ENCODE measurements around the gene RAB8A. TPM values are rescaled to one million over a fixed set of nuclear protein-coding genes. Genes with fewer than 3 reads are reported as not detected.

The RAB8A gene
- polyA plus RNA-seq, 3 donors: 109 to 124 (median 114) TPM

DNA sequence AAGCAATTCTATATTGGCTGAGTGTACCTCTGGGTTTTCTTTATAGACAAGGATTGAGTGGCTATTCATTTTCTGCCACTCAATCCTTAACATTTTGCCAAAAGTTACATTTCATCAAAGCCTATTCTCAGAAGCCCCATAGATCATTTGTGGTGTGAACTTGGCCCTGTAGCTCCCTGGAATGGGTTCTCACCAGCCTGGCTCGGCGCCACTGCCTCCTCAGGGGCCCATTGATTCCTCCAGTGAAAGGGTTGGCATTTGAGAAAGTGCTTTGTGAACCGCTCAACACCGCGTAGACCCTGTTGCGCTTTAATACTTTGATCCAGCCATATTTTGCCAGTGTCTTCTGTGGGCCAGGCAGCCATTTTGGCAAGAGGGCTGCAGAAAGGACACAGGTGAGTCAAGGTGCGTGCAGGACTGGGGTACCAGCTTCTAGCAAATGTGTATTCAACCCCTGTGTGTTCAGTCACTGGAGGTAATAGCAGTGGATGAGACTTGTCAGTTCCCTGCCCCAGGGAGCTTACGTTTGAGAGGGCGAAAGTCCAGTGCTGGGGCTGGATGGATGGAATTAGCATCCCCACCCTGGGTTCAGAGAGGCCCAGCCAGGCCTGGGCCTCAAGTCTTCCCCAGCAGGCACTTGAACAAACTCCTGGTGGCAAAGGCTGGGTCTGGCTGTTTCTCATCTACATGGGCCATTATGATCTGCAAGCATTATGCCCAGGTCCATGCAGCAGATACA is 3.8 kb downstream of the RAB8A start:
- Histone ChIP-seq H3K79me2 (ENCODE audit: insufficient read depth, low read length) (peaks cover 70% of the 10 kb centered on the region), H3K9ac (ENCODE audit: insufficient read depth, low read length, poor library complexity, severe bottlenecking) (no peak overlapping the region), H3K27ac (ENCODE audit: low read depth in 1 of 2, low read length in 2 of 2) (peak overlapping the region in 1 of 2 donors; percentile 67), H4K20me1 (ENCODE audit: insufficient read depth, low read length) (peaks cover 4% of the 10 kb centered on the region), H3K36me3 (replicated peaks in 1 of 2; ENCODE audit: control insufficient read depth in 1 of 2, insufficient read depth in 2 of 2, low read length in 2 of 2) (peaks cover 16 to 19% of the 10 kb centered on the region in 2 donors), H3K9me3 (replicated peaks in 1 of 2; ENCODE audit: control insufficient read depth in 1 of 2, insufficient read depth in 1 of 2, low read length in 2 of 2) (no peaks in the 10 kb centered on the region), H3K4me3 (replicated peaks in 1 of 3; ENCODE audit: low read depth in 2 of 3, low read length in 3 of 3) (no peak overlapping the region), H2AFZ (ENCODE audit: insufficient read depth, low read depth, low read length, poor library complexity, severe bottlenecking) (no peak overlapping the region), H3K27me3 (ENCODE audit: control insufficient read depth in 2 of 2, insufficient read depth in 2 of 2, low read length in 2 of 2) (no peaks in the 10 kb centered on the region), H3K4me2 (replicated peaks; ENCODE audit: extremely low read depth, low read length, poor library complexity, severe bottlenecking) (no peak overlapping the region), H3K4me1 (ENCODE audit: control insufficient read depth in 1 of 2, insufficient read depth in 2 of 2, low read length in 2 of 2) (peaks cover 89 to 91% of the 10 kb centered on the region in 2 donors)
- no peak overlapping the region for H3K4me3 Mint-ChIP-seq
- peaks cover 0 to 5% (median 2%) of the 10 kb centered on the region in 3 donors for H3K27me3 Mint-ChIP-seq (ENCODE audit: low read depth in 3 of 3)
- H3K36me3 Mint-ChIP-seq: peaks cover 17 to 48% of the 10 kb centered on the region in 2 donors
- H3K27ac Mint-ChIP-seq: peak overlapping the region in 4 of 7 donors; percentile 37 to 96 (median 77)
- intact Hi-C loops (cut with micrococcal nuclease): loop anchor here in 1 of 2 donors (5.0 kb wide), 1 partner anchor 53 kb away; no protein-coding TSS in a partner anchor
- H3K4me1 Mint-ChIP-seq: peaks cover 74% of the 10 kb centered on the region
- H3K9me3 Mint-ChIP-seq: peaks cover 0 to 3% (median 0%) of the 10 kb centered on the region in 7 donors
- 98% methylated on average over 9 of the region's 9 CpGs for WGBS (ENCODE audit: insufficient coverage)
- no peak for DNase-seq
- TF ChIP-seq, protein P1, sequence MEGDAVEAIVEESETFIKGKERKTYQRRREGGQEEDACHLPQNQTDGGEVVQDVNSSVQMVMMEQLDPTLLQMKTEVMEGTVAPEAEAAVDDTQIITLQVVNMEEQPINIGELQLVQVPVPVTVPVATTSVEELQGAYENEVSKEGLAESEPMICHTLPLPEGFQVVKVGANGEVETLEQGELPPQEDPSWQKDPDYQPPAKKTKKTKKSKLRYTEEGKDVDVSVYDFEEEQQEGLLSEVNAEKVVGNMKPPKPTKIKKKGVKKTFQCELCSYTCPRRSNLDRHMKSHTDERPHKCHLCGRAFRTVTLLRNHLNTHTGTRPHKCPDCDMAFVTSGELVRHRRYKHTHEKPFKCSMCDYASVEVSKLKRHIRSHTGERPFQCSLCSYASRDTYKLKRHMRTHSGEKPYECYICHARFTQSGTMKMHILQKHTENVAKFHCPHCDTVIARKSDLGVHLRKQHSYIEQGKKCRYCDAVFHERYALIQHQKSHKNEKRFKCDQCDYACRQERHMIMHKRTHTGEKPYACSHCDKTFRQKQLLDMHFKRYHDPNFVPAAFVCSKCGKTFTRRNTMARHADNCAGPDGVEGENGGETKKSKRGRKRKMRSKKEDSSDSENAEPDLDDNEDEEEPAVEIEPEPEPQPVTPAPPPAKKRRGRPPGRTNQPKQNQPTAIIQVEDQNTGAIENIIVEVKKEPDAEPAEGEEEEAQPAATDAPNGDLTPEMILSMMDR (IDR thresholded peaks at IDR 0.05): no peak

DNA sequence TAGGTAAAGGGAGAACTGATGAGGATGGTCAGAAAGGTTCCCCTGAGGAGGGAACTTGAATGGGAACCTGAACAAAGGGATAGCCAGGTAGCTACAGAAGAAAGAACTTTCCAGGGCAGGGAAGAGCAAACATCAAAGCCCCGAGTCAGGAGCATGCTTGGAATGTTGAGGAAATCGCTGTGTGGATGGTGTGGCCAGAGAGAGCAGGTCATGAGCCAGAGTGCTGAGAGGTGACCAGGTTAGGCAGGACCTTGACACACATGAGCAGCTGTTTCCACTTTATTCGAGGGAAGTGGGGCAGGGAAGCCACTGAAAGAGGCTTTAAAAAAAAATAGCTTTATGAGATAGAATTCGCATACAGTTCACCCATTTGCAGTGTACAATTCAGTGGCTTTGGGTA is 4.4 kb downstream of the RAB8A start:
- Histone ChIP-seq H3K36me3 (replicated peaks in 1 of 2; ENCODE audit: control insufficient read depth in 1 of 2, insufficient read depth in 2 of 2, low read length in 2 of 2) (peaks cover 17 to 23% of the 10 kb centered on the region in 2 donors), H3K27ac (ENCODE audit: low read depth in 1 of 2, low read length in 2 of 2) (peak overlapping the region; percentile 67 to 96), H3K27me3 (ENCODE audit: control insufficient read depth in 2 of 2, insufficient read depth in 2 of 2, low read length in 2 of 2) (no peaks in the 10 kb centered on the region), H3K4me2 (replicated peaks; ENCODE audit: extremely low read depth, low read length, poor library complexity, severe bottlenecking) (no peak overlapping the region), H3K4me3 (replicated peaks in 1 of 3; ENCODE audit: low read depth in 2 of 3, low read length in 3 of 3) (no peak overlapping the region), H3K9ac (ENCODE audit: insufficient read depth, low read length, poor library complexity, severe bottlenecking) (no peak overlapping the region), H3K79me2 (ENCODE audit: insufficient read depth, low read length) (peaks cover 76% of the 10 kb centered on the region), H3K4me1 (ENCODE audit: control insufficient read depth in 1 of 2, insufficient read depth in 2 of 2, low read length in 2 of 2) (peaks cover 85 to 87% of the 10 kb centered on the region in 2 donors), H3K9me3 (replicated peaks in 1 of 2; ENCODE audit: control insufficient read depth in 1 of 2, insufficient read depth in 1 of 2, low read length in 2 of 2) (no peaks in the 10 kb centered on the region), H4K20me1 (ENCODE audit: insufficient read depth, low read length) (peaks cover 4% of the 10 kb centered on the region), H2AFZ (ENCODE audit: insufficient read depth, low read depth, low read length, poor library complexity, severe bottlenecking) (no peak overlapping the region)
- peak overlapping the region; percentile 72 to 98 (median 85) for H3K27ac Mint-ChIP-seq
- intact Hi-C loops (cut with micrococcal nuclease): loop anchor here in 1 of 2 donors (5.0 kb wide), 1 partner anchor 54 kb away; no protein-coding TSS in a partner anchor
- H3K4me1 Mint-ChIP-seq: peaks cover 74% of the 10 kb centered on the region
- no peak for DNase-seq
- H3K4me3 Mint-ChIP-seq: no peak overlapping the region
- peaks cover 0 to 5% (median 2%) of the 10 kb centered on the region in 3 donors for H3K27me3 Mint-ChIP-seq (ENCODE audit: low read depth in 3 of 3)
- TF ChIP-seq, protein P1 (IDR thresholded peaks at IDR 0.05): no peak
- H3K9me3 Mint-ChIP-seq: peaks cover 0 to 3% (median 0%) of the 10 kb centered on the region in 7 donors
- peaks cover 17 to 54% of the 10 kb centered on the region in 2 donors for H3K36me3 Mint-ChIP-seq
- 83% methylated on average over 3 of the region's 4 CpGs for whole genome bisulfite sequencing (ENCODE audit: insufficient coverage)
